GM18502 (cell line): ENCODE data around the gene CAPN6.

Source experiments
- ATAC-seq: cut with Tn5 transposase; IDR thresholded peaks from one replicate; pipeline ENCODE4 v1.9.1; 2021; ENCODE audit warnings: mild to moderate bottlenecking; ENCODE audit not compliant: unreplicated experiment, poor library complexity

The CAPN6 gene

GRCh38 chrX:111200327-111200726 lies 70.0 kb downstream of the CAPN6 start:
- ATAC-seq = no peak

GRCh38 chrX:111199505-111199904 lies 70.8 kb downstream of the CAPN6 start:
- no peak for ATAC-seq
